Bronchial epithelial cell (primary cell): Measurements from ENCODE around the gene YARS1. TPM values are rescaled to one million over a fixed set of nuclear protein-coding genes. Genes with fewer than 3 reads are reported as not detected.

Experiments used
- DNase-seq: peaks from one replicate; pipeline ENCODE4 v3.0.0-alpha.2; 2010; ENCODE audit warnings: low read depth
- FAIRE-seq: peaks from 2 replicates; lab custom pipeline; 2011; peaks lifted over from hg19 to GRCh38; lab: Jason Lieb, UNC
- H3K27me3 ChIP-seq: 2 replicates; pipeline ENCODE4 v1.5.1; 2011; ENCODE audit warnings: low read length; ENCODE audit not compliant: control insufficient read depth, insufficient read depth
- H3K36me3 ChIP-seq: 2 replicates; pipeline ENCODE4 v1.5.1; 2011; ENCODE audit warnings: low read length; ENCODE audit not compliant: control insufficient read depth, insufficient read depth
- H3K4me3 ChIP-seq: 2 replicates; pipeline ENCODE4 v1.5.1; 2011; ENCODE audit warnings: mild to moderate bottlenecking, low read depth, low read length, control low read depth
- total RNA-seq: library from RNA; depleted of rRNA; stranded (reverse); fragments of >200 nt; gene quantifications from 2 replicates; pipeline ENCODE4 v1.2.1, GENCODE V29; 2014
- TF ChIP-seq, protein P1 (sequence below): IDR thresholded peaks from 2 replicates; pipeline ENCODE4 v1.5.1; 2011; ENCODE audit warnings: mild to moderate bottlenecking, moderate library complexity, low read length, control low read depth, inconsistent platforms; ENCODE audit not compliant: insufficient read depth, severe bottlenecking

The YARS1 gene
- total RNA-seq, 1 donor from 2014 or later = 195 TPM

DNA sequence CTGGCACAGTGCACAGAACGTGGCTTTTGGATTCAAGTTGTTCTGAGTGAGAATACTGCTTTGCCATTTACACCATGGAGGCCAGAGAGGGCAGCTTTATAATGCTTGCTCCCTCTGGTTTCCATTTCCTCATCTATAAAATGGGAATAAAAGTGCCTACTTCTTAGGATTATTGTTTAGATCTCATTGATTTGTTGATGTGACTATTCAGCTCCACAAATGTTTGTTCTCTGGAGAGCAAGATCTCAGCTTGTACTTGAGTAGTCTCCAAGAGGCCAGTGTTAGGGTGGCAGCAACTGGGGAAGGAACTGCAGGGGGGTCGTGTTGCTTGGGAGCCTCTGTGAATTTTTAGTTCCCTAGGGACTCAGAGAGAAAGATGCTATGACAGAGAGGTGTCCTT is 55.2 kb downstream of the YARS1 start:
- H3K27me3 ChIP-seq = no peaks in the 10 kb centered on the region
- DNase-seq (no peak), FAIRE-seq (no peak)
- peaks cover 14% of the 10 kb centered on the region for H3K36me3 ChIP-seq
- TF ChIP-seq, protein P1, sequence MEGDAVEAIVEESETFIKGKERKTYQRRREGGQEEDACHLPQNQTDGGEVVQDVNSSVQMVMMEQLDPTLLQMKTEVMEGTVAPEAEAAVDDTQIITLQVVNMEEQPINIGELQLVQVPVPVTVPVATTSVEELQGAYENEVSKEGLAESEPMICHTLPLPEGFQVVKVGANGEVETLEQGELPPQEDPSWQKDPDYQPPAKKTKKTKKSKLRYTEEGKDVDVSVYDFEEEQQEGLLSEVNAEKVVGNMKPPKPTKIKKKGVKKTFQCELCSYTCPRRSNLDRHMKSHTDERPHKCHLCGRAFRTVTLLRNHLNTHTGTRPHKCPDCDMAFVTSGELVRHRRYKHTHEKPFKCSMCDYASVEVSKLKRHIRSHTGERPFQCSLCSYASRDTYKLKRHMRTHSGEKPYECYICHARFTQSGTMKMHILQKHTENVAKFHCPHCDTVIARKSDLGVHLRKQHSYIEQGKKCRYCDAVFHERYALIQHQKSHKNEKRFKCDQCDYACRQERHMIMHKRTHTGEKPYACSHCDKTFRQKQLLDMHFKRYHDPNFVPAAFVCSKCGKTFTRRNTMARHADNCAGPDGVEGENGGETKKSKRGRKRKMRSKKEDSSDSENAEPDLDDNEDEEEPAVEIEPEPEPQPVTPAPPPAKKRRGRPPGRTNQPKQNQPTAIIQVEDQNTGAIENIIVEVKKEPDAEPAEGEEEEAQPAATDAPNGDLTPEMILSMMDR = no peak
- H3K4me3 ChIP-seq = no peak overlapping the region

DNA sequence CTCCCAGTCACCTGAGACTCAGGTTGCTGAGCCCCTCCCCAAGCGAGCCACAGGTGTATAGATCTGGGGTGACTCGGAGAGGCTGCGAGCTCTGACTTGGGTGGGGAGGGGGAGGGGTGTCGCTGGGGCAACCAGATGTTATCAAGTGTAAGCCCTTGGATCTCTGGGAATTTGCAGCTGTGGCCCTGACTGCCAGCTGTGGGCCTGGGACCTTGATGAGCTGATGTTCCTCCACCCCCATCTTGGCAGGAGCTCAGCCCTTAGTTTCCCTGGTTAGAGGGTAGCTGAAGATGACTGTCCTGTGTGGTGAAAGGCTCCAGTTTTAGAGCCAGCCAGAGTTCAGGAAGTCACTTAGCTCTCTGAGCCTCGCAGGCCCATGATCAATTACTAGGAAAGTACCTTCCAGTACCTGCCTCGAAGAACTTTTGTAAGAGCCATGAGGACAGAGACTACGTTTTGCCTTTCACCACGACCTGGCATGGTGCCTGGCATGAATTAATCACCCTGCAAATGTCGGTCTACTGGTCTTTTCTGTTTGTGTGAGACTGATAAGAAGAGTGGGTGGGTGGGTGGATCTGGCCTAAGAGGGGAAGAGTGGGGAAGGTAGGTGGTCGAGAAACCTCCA is 55.8 kb downstream of the YARS1 start:
- FAIRE-seq (peak; percentile 23), DNase-seq (peak; percentile 99)
- no peak overlapping the region for H3K4me3 ChIP-seq
- H3K27me3 ChIP-seq = no peaks in the 10 kb centered on the region
- TF ChIP-seq, protein P1 = no peak
- H3K36me3 ChIP-seq = peaks cover 14% of the 10 kb centered on the region

DNA sequence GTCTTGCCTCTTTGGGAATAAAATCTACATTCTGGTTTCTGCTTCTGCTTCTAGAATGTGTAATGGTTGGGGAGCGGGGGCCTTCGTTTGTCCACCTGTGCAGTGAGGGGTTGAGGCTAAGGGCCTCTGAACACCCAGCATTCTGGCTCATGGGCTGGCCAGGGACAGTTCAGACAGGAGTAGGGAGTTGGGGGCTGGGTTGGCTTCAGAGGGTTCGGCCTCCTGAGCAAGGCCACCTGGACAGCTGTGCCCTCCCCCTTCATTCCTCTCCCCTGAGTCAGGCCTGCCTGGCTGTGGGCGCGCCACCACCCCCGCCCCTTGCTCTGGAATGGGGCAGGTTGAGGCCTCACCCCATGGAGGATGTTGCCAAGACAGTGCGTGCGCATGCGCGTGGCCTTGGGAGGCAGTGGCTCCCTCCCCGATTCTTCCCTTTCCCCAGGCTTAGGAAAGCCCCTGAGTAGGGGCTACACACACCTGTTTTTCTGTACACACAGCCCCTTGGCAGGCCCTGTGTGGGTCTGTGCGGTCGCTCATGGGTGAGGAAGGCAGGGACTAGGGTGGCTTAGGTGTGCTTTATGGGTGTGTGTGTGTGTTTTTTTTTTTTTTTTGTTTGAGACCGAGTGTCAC is 57.0 kb downstream of the YARS1 start:
- FAIRE-seq (peak; percentile 55), DNase-seq (peak; percentile 95)
- Histone ChIP-seq H3K36me3 (peaks cover 13% of the 10 kb centered on the region), H3K4me3 (peak overlapping the region; percentile 22), H3K27me3 (no peaks in the 10 kb centered on the region)
- TF ChIP-seq, protein P1 = no peak

DNA sequence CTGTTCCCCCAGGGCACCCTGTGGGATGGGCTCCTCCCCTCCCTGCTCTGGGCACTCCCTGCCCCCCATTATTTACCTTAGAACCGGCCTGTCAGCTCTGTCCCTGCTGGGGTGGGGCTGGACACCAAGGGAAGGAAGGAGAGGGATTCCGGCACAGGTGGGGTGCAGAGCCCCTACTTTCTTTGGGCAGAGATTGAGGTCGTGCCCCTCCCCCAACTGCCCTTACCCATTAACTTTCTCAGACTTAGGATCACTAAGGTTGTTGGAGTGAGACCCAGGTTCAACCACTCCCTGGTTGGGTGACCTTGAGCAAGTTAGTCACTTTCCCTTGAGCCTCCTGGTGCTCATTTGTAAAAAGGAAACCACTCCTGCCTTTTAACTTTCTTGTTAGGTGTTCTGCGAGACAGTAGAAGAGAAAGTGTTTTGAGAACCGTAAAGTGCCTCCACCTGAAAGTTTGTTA is 57.6 kb downstream of the YARS1 start:
- no peaks in the 10 kb centered on the region for H3K27me3 ChIP-seq
- TF ChIP-seq, protein P1 = no peak
- no peak for FAIRE-seq
- peak; percentile 74 for DNase-seq
- peaks cover 9% of the 10 kb centered on the region for H3K36me3 ChIP-seq
- H3K4me3 ChIP-seq = peak overlapping the region; percentile 22

DNA sequence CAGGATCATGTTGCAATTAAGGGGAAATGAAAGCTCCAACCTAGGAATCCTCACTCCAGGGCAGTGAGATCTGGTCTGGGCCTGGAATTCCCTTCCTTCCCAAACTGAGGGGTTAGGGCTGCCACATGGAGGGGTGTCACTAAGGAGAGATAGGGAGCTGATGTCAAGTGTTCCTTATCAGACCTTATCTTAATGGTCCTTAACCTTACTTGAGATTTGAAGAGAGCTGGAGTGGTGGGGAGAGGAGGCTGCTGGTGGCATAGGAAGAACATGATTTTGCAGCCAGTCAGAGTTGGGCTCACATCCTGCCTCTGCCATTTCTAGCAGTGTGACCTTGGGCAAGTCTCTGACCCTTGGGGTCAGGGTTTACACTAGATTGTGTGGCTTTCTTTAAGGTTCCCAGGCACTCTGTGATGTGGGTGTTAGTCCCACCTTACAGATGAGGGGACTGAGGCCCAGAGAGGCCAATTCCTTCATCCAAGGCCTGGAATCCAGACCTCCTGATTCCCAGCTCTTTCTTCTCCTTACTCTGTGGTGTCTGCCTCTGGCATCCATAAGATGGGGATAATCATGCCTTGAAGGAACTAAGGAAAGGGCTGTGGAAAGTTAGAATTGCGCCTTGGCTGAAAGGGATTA is 58.2 kb downstream of the YARS1 start:
- FAIRE-seq (no peak), DNase-seq (no peak)
- Histone ChIP-seq H3K4me3 (no peak overlapping the region), H3K36me3 (peaks cover 6% of the 10 kb centered on the region), H3K27me3 (no peaks in the 10 kb centered on the region)
- TF ChIP-seq, protein P1 = no peak
